ENCODE data around the gene RAN.
"Not testable (repeated sequence)": the region's sequence is repeated elsewhere in the genome, so short reads cannot be mapped to it uniquely, and the experiment has no call there.

DNA sequence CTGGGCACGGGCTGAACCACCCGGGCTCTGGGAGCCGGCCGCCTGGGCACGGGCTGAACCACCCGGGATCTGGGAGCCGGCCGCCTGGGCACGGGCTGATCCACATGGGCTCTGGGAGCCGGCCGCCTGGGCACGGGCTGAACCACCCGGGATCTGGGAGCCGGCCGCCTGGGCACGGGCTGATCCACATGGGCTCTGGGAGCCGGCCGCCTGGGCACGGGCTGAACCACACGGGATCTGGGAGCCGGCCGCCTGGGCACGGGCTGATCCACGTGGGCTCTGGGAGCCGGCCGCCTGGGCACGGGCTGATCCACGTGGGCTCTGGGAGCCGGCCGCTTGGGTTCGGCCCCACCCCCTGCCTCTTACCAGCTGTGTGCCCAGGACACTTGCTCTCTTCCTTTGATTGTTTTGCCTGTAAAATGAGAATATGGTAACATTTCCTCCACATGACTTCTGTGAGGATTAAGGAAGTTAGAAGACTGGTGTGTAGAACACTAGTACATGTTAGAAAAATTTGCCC lies 33.1 kb downstream of the RAN start:
- TF ChIP-seq, protein P1, sequence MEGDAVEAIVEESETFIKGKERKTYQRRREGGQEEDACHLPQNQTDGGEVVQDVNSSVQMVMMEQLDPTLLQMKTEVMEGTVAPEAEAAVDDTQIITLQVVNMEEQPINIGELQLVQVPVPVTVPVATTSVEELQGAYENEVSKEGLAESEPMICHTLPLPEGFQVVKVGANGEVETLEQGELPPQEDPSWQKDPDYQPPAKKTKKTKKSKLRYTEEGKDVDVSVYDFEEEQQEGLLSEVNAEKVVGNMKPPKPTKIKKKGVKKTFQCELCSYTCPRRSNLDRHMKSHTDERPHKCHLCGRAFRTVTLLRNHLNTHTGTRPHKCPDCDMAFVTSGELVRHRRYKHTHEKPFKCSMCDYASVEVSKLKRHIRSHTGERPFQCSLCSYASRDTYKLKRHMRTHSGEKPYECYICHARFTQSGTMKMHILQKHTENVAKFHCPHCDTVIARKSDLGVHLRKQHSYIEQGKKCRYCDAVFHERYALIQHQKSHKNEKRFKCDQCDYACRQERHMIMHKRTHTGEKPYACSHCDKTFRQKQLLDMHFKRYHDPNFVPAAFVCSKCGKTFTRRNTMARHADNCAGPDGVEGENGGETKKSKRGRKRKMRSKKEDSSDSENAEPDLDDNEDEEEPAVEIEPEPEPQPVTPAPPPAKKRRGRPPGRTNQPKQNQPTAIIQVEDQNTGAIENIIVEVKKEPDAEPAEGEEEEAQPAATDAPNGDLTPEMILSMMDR (IDR thresholded peaks at IDR 0.05) = not testable (repeated sequence)
- not testable (repeated sequence) for TF ChIP-seq POLR2A (IDR thresholded peaks at IDR 0.05)

All from testis (tissue), 2 donors.